GM21526 (cell line): ENCODE results near the gene TBC1D2.

Source experiments
- ATAC-seq: cut with Tn5 transposase; IDR thresholded peaks from one replicate; pipeline ENCODE4 v1.9.1; 2021; ENCODE audit warnings: moderate library complexity; ENCODE audit not compliant: unreplicated experiment, low FRiP score

The TBC1D2 gene

DNA sequence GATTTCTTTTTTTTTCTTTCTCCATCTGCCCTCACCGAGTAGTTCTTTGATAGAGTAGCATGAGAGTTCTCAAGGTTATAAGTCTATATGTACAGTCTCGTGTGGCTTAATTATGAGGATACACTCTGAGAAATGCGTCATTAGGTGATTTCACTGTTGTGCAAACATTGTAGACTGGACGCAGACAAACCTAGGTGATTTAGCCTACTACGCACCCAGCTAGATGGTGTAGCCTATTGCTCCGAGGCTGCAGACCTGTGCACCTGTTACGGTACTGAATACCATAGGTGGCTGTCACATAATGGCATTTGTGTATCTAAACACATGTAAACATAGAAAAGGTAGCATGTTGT lies 36.1 kb downstream of the TBC1D2 start:
- no peak for ATAC-seq

DNA sequence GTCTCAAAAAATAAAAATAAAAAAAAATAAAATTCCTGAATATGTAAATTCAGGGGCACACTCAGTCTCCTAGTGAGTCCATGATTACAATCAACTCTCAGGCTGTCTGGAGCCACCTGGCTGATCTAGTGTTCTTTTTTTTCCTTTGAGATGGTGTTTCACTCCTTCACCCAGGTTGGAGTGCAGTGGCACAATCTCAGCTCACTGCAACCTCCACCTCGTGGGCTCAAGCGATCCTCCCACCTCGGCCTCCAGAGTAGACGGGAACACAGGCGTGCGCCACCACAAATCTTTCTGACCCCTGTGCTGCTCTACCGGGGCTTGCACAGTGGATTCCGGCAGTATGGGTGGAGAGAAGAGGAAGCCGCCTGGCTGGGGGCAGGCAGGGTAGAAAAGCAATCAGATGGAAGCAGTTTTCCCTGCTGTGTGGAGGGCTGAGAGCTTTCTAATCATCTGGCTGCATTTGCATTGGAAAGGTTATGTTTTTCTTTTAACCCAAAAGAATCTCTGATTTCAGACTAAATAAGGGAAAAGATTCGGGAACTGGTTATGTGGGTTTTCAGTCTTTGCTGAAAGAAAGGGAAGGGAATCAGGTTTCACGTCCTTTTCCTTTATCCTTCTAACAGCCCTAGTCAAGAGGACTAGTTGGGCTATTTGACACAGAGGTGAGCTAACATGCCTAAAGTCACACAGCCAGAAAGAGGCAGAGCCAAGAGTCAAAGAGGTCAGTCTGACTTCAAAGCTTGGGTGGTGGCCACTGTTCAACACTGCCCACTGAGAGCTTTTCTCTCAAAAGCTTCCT lies 36.7 kb downstream of the TBC1D2 start:
- no peak for ATAC-seq

DNA sequence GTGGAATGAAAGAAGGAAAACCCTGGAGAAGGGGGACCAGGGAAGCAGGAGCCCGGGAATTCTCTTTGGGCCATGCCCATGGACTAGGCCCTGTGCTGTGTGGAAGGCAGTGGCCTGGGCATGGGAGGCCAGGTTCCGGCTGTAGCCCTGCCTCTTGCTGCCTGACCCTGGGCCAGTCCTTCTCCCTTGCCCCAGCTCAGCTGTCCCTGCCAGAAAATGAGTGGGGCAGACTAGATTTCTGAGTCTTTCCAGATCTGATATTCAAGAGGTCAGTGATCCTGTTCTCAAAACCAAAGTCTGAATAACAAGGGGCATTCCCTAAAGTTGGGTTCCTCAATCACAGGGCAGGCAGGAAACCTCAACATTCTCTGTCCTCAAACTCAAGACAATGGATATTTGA lies 38.2 kb downstream of the TBC1D2 start:
- no peak for ATAC-seq

DNA sequence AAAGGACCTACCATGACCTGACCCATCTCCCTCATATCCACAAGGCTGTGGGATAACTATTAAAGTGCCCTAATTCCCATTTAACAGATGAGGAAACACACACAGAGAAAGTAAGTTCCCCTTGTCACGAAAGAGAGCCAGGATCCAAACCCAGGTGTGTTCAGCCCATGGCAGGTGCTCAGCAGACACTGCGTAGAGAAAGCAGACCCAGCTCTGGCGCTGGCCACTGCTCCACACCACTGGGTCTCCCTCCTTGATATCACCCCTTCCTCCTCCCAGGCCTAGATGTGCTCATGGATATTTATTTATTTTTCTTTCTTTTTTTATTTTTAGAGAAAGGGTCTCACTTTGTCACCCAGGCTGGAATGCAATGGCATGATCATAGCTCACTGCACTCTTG lies 39.1 kb downstream of the TBC1D2 start:
- no peak for ATAC-seq

DNA sequence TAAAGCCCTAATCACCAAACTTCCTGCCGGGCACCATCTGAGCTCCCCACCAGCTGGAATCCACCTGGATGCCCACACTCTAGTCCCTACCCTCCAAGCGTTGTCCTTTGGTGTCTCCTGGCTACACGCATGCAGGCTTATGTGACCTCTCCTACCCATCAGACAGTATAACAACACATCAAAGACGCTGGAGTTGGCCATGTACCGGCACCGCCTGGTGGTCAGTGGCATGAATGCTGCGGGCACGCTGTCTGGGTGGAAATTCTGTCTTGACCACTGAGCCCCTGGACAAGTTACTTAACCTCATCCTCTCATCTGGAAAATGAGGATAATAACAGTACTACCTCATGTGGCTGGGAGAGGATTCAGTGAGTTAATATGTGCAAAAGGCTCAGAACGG lies 39.6 kb downstream of the TBC1D2 start:
- ATAC-seq, result no peak

DNA sequence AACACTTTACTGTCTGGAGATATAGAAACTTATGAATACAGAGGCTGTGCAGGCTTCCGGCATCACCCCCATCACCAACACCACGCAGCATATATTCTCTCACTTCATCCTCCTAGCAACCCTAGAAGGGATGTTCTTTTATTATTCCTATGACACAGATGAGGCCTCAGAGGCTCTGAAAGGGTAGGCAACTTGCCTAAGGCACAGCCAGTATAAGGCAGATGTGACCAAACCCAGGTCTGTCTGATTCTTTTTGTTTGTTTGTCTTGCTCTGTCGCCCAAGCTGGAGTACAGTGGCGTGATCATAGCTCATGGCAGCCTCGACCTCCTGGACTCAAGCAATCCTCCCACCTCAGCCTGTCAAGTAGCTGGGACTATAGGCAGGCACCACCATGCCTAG lies 40.2 kb downstream of the TBC1D2 start:
- ATAC-seq, result no peak

DNA sequence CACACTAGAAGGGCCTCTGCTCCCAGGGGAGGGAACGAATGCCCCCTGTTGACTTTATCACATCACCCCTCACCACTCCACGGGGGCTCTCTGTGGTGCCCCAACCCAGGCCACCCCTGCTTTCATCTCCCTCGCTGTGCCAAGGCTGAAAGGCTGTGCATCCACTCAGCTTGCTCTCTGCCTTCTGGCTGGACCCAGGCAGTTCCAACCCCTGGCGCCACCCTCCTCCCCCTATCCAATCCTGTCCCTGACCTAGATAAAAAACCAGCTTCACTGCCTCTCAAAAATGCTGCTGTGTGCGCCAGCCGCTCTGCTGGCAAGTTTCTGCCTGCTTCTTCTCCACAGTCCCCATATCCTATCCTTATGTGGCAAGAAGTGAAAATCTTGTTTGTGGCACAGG lies 40.6 kb downstream of the TBC1D2 start:
- ATAC-seq, result no peak

DNA sequence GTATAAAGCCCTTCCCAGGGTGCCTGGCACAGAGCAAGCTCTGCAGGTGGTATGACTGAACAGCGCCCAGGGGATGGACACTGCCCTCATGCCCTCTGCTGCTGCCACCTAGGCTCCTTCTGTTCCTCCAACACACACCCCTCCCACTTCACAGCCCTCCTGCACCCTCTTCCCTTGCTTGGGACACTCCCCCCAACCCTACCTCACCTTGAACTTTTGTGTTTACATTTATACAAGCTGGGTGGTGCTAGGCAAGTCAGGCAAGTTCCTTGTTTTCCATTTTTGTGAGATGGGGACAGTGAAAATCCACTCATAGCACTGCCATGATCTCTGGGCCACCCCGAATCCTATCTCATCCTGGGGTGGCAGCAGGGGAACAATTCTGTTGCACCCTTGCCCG lies 44.2 kb downstream of the TBC1D2 start:
- ATAC-seq, result no peak

DNA sequence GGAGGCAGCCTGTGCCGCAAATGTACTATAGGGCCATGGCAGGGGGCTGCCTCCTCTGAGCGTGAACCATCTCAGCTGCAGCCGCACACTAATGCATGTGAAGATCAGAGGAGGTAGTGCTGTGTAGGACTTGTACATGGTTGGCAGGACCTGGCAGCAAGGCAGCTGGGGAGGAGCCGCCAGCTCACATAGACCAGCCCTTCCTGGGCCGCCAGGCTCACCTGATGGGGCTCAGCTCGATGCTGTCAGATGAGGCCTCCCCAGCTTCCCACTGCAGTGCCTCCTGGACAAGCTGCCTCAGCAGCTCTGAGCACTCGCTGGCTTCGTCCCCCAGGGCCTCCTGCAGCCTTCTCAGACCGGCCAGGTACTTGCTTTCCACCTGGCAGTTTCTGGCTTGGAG lies 45.0 kb downstream of the TBC1D2 start:
- ATAC-seq, result no peak

DNA sequence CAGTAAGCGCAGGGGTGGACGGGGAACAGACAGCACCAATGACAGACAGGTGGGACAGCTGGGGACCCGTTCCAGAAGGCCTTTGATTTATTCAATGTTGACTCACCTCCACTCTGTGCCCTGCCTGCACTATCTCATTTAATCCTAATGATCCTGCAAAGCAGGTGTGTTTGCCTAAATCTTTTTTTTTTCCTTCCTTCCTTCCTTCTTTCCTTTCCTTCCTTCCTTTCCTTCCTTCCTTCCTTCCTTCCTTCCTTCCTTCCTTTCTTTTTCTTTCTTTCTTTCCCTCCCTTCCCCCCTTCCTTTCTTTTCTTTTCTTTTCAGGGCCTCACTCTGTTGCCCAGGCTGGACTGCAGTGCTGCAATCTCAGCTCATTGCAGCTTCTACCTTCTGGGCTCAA lies 45.9 kb downstream of the TBC1D2 start:
- no peak for ATAC-seq

DNA sequence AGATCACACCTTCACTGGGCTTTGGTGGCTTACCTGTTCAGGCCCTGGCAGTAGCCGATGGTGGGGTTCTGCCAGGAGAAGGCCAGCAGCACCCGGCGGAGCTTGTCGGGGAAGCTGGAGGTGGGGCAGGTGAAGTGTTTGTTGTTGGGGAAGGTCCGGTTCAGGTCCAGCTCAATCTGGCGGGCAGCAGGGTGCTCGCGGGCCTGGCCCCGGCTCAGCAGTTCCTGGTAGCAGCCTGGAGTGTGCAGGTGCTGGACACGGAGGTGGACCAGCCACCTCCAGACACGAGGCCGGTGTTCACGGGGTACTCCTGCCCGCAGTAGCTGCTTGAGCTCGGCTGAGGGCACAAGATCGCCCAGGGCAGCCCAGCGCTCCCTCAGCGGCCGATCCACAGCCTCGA lies 46.8 kb downstream of the TBC1D2 start:
- ATAC-seq, result no peak

DNA sequence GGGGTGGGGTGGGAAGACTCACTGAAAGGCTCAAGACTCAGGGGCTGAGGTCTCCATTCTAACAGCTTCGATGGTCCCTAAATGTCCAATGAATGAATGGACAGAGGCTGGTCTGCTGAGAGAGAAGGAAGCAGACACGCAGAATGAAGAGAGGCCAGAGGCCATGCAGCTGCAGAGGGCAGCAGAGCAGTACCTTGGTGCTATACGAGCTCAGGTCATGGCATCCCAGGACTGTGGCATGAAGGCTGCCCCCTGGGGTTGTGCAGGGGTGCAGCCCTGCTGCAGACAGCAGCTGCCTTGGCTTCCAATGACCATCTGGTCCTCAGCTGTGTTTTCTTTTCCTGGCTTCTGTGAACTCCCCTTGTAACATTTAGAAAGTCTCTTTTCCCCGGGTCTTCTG lies 47.8 kb downstream of the TBC1D2 start:
- ATAC-seq, result no peak

DNA sequence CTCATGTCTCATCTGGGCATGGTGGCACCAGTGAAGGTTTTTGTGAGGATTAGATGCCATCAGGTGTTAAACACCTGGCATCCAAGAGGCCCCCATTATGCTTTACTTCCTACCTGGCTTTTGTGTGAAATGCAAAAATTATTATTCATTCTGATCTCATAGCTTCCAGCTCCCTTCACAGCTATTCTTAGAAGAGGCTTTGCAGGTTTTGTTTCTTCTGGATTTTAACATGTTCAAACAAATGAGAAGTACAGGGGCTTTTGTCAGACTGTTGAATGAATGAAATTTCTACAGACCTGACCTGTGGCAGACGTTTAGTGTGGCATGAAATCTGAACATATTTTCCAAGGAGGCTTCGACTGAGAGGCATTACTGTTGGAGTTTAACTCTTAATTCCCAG lies 48.7 kb downstream of the TBC1D2 start:
- ATAC-seq, result no peak

DNA sequence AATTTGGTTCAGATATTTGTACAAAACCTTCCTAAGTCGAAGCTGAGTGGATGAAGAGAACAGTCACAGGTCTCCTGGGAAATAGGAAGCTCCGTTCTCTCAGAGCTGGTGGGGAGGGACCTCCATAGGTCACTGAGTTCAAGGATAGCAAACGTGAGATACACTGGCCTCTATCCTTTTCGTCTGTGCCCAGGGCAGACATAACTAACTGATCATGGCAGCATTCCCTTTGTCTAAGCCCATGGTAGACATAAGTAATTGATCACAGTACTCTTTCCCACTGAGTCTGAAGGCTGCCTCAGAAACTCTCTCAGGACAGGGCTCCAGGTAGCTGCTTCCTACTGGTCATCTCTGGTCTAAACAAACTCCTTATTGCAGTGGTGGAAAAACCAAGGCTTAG lies 50.8 kb downstream of the TBC1D2 start:
- no peak for ATAC-seq

DNA sequence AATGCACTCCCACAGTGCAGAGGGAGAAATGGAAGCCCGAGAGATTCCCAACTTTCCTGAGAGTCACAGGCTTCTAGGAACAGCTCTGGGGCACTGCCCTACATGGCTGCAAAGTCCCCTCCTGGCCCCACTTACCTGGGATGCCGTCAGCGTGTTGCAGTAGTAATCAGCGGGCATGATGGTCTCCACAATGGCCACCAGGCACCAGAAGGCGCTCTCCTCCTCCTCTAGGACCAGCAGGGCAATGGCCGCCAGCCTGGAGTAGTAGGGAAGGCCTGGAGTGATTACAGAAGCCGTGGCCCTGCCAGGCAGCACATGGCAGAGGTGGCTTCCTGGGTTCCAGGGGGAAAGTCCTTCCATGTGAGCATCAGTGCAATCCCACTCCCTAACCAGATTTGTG lies 52.3 kb downstream of the TBC1D2 start:
- ATAC-seq, result no peak

DNA sequence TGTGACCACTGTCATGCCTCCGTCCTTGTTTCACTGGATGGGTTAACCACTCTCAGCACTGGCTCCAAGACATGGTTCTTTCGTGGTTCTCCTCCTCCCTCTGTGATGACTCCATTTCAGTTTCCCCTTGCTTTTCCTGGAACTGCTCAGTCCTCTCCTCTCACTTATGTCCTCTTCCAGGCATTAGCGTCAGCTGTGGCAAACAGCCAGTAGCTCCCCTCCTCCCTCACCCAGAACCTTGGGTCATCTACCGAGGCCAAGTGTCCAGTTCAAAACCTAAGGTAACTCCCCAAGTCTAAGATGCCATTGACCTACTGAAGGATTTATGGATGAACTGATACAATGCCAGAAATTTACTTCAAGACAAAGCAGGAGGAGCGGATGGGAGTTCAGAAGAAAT lies 53.2 kb downstream of the TBC1D2 start:
- ATAC-seq, result no peak

DNA sequence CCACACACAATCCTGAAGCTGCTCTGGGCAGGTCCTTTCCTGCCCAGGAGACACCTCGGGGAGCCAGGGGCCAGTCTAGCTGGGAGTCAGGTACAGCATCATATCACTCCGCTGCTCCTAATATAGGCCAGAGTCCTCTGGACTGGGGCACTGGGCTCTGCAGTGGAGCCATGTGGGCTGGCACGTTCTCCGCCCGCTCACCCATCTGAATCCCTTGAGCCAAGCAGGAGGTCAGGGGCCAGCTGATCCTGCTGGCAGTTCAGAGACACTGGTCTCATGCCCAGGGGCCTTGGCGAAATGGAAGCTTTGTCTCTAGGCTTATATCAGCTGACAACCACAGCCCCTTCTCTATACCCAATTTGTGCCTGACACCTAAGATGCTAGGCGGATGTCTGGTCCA lies 53.7 kb downstream of the TBC1D2 start:
- no peak for ATAC-seq

DNA sequence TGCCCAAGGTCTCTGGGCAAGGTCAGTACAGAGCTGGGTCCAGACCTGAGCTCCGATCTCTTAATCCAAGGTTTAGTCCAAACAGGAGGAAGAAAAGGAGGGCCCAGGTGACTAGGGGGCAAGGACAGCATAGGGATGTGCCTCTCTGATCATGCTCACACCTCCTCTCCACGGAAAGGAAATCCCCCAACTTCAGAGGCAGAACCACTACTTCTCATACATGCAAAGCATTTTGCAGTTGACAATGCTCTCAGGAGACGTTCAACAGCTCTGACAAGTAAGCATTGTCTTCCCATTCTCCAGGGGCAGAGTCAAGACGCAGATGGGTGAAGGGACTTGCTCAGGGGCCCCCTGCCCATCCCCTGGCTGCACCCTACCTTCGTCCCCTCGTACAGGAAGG lies 54.3 kb downstream of the TBC1D2 start:
- ATAC-seq, result no peak

DNA sequence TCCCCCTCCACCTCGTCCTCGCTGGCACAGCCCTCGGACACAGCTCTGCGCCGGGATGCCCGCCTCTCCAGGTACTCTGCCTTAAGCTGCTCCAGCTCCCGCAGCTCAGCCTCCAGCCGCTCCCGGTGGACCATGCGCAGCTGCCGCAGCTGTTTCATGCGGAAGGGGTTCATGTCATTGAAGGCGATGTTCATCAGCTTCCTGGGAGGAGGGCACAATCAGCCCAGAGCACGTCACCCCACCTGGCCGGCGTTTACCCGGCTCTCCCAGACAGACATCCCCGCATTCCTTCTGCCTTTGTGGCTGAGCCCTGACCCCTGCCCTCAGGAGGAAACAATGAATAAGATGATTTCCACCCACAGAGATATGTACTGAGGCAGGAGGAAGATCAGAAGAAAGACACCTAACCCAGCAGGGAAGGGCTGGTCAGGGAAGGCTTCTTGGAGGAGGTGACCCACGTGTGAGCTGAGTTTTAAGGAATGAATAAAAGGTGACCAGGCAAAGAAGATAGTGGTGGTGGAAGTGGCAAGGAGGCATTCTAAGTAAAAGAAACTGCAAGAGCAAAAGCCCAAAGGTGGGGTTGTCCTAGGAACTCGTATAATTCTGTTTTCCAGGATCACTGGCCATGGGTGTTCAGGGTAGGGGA lies 55.9 kb downstream of the TBC1D2 start:
- no peak for ATAC-seq

DNA sequence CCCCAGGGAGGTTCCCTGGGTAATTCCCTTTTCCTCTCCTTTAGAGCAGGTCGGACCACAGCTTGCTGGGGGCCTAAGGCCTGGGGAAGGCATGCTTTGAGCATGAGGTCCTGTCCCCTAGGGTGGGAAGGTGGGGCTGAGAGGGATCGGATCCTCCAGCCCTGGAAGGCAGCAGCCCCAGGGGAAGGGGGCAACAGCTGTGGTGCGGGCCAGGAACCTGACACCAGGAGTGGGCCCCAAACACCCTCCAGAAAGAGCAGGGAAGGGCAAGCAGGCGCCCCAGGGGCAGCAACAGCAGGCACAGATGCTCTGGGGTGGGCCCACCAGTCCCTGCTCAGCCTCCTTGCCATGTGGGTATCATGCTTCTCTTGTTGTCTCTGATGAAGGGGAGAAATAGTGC lies 59.8 kb downstream of the TBC1D2 start:
- ATAC-seq, result no peak

DNA sequence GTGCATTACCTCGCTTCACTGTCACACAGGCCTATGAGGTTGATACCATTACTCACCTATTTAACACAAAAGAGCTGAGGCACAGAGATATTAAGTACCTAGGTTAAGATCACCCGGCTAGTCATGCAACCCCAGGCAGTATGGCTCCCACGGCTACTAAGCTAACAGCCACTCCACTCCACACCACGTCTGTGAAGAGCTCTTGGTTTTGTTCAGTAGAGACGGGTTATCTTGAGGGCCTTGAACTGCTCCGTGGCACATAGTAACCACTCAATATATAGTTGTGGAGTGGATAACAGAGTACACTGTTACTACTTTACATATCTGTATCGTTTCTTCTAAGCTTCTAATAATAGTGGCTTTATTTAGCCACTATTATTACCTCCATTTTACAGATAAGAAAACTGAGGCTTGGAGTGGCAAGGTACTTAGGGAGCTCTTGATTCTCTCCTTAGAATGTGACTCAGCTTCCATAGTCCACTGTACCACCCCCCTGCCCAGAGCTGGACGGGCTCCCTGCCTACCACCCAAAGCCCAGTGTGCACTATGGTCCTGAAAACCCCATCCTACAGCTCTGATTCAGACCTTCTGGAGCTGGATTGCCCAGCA lies 62.0 kb downstream of the TBC1D2 start:
- no peak for ATAC-seq
